GM18520 (cell line): ENCODE results near the gene RHBDD1.
A peak's percentile ranks its signal among the peaks of the same experiment; 100 is the strongest.

Experiments
- ATAC-seq: cut with Tn5 transposase; IDR thresholded peaks from one replicate; pipeline ENCODE4 v1.9.1; 2021; ENCODE audit not compliant: unreplicated experiment

RHBDD1 gene

DNA sequence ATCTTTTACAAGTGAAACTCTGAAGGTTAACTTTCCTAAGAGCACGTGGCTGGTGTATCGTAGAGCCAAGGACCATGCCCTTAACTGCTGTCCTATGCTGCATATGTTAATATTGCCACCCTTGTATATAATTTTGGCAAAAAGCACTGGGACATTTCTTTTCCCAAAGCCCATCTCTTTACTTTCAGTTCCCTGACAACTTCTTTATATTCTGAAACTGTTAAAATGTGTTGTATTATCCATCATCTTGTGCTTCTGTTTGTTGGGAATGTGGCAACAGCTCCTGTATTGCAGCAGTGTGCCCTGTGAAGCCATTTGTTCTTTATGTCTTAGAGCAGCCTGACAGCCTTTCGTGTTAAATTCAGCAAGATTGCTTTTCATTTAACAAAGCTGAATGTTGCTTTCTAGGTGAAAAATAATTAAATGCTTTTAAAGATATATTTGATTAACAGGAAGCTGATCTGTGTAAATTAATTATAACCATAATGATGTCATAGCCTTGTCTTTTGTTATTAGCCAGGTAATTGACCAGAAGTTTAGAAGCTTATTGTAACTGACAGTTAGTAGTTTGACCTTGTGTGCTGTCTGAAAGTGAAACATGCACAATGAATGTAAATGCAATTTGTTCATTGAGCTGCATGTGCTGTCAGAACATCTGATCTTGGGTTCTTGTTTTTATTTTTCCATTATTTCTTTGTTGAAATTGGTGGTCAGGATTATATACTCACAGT is 9.7 kb downstream of the RHBDD1 start:
- no peak for ATAC-seq

DNA sequence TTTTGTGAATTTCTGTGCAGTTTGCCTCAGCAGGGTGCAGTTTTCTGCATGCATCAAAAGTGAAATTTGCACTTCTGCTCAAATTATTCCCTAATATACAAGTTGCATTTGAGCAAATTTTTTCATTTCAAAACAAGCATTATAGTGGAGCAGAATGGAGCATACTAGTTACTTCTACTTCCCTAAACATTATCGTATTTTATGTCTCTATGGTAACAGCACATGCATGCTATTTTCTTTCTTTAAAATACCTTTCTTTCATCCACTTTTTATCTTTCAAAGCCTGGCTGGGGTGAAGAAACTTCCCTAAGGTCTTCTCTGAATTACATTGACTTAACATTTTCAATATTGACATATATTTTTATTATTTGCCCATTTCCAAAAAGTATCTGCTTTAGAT is 11.2 kb downstream of the RHBDD1 start:
- ATAC-seq: no peak

DNA sequence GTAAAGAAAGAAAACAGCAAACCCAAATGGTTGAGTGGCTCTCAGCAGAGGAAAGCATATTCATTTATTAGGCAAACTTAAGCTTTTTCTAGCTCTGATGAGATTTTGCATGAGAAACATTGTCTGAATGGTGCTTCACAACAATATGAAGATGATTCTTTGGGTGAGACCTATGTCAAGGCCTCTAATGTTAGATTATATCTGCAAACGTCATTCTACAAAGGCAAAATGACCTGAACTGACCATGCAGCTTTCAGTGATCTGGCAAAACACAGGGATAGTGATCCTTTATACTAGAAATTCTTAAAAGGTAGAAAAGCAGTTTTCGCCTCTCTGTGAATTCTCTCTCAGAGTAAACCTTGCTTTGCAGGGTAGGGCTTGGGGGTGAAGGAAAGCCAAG is 11.7 kb downstream of the RHBDD1 start:
- no peak for ATAC-seq

DNA sequence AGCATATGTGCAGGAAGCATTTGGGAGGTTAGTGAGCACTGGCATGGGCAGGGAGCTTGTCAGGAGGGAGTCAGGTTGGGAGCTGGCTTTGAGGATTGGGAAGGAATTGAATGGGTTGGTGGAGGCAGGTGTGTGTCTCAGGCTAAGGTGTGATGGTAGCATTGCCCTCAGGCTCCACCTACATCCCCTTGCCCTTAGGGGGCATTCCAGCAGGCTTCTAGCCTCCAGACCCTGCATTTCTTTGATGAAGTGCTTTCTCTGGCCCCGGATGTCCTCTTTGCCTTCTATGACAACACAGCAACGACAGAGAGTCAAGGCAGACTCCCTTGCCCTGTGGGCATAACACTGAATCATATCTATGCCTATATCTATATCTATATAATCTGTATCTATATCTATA is 13.5 kb downstream of the RHBDD1 start:
- ATAC-seq: no peak

DNA sequence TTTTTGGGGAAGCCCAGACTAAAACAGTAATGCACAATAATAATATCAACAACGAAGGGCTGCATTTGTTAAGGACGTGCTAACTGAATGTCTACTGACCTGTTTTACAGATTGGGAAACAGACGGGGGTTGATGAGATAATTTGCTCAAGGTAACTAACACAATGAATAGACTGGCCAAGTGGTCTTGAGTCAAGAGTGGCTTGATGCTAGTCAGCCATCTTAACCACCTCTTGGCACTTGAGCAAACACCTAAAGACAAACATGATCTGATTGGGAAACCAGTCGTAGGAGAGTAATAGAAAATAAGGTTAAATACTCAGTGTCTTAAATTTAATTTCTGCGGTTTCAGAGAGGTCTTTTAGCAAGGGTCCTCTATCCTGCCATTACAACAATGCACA is 14.2 kb downstream of the RHBDD1 start:
- no peak for ATAC-seq

DNA sequence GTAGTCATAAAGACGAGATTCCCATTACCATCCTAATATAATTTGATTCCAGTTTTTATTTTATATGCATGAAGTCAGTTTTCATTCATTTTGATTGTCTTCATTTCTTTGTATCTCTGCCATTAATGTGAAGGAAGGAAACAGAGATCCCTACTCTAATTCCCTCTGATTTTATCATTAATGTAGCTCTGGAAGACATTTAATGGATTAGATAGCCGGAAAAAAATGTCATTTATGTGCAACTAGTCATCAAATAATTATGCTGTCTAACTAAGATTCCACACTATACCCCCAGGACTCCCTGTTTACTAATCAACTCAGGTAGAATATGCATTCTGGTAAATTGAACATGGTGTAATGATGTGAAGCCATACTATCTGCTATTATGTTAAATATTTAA is 19.9 kb downstream of the RHBDD1 start:
- ATAC-seq: no peak

DNA sequence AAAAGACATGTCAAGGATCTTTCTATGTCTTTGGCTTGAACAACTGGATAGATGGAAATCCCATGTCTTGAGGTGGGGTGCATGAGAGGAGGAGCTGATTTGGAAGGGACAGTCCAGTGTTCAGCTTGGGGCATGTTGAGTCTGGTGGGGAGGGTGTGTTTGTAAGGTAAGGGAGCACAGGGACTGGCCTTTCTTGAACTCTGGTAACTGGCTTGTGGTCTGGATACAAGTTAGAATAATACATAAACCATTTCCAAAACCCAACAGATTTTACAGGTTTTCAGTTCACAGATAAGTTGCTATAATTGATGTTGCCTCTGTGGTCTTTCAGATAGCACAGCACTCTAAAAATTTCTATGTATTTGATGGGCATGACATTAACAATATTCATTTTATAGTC is 24.2 kb downstream of the RHBDD1 start:
- ATAC-seq: no peak

DNA sequence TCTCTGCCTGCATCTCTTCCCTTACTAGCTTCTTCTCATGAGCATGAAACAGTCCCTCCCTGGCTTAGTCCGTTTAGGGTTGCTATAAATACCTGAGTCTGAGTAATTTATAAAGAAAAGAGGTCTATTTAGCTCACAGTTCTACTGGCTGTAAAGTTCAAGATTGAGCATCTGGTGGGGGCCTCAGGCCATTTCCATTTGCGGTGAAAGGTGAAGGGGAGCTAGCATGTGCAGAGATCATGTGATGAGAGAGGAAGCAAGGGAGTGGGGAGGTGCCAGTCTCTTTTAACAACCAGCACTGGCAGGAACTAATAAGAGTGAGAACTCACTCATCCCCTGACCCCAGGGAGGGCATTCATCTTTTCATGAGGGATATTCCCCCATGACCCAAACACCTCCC is 26.8 kb downstream of the RHBDD1 start:
- peak; percentile 71 for ATAC-seq

DNA sequence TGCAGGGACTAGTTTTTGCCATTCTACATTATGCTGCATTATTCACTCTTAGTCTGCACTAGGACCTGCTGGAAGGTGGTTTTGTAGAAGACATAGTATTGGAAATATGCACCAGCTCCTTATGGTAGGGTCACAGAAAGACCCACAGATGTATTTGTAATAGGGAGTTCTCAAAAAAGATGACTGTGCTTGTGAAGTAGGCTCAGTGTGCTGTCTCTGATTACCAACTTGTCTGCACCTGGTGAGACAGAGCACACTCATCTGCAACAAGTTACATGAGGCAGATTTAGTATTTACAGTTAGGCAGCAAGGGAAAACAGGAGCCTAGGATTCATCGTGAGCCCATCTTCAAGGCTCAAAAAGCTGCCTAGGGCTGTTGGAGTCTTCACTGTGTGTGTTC is 29.4 kb downstream of the RHBDD1 start:
- no peak for ATAC-seq

DNA sequence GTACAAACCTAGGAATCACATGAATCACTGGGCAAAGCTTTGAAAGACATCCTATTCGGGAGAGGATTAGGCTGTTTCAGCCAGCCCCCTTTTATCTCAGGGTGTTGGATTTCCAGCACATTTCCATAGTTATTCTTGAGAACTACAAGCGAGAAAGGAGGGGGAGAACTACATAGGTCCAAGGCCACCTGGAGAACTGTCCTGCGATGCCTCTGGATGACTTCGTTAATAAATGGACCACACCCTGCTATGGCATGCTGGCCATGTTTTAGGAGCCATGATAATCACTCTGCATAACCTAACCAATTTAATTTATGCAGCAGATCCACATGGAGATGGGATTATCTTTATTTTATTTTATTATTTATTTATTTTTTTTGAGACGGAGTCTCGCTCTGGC is 29.9 kb downstream of the RHBDD1 start:
- no peak for ATAC-seq

DNA sequence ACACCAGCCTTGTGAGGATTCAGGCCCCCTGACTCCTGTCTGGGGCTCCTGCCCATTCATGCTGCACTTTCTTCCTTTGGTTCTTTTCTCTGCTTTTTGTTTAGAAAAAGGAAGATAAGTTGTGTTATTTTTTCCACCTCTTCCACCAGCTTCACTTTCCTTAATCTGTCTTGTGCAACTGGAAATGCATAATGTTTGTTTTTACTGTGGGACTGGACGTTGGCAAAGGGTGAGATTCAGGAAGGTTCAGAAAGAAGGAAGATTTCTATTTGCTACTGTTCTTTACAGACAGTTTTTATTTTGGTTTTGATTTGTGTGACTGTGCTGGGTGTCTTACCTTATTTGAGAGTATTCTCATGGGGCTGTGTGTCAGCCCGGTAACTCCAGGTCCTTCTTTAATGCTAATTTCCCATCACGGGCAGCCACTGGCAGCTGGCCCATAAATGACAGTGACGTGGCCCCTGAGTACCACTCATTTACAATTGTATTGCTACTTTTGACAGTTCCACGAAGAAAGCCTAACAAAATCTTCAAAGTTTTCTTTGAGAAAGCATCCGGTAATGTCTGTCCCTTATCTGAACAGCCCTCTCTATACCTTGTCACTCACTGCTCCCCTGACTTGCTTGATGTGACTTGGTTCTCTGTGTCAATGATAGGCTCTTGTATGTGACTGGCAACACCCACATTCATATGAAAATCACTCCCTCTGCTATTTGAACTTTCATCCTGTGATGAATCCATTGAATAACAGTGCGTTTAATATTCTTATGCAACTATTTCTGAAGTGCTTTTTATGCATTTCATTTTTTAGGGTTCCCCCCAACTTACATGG is 32.7 kb downstream of the RHBDD1 start:
- ATAC-seq: no peak

DNA sequence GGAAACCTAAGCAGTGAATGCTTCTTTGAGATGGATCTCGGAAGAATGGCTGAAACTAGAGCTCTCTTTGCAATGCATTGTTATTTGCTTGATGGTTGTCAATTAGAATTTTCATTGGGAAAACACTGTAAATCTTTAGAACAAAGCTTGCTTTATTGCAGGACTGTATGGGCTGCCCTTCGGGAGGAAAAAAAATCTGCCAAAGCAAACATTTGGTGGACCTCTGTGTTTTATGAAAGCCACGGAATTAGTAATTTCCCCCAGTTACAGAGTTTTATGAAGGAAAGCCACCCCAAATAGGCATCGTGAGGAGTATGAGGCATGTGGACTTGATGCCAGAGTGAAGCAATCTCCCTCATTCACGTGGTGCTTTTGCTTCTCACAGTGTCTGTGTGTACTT is 33.5 kb downstream of the RHBDD1 start:
- ATAC-seq: no peak

DNA sequence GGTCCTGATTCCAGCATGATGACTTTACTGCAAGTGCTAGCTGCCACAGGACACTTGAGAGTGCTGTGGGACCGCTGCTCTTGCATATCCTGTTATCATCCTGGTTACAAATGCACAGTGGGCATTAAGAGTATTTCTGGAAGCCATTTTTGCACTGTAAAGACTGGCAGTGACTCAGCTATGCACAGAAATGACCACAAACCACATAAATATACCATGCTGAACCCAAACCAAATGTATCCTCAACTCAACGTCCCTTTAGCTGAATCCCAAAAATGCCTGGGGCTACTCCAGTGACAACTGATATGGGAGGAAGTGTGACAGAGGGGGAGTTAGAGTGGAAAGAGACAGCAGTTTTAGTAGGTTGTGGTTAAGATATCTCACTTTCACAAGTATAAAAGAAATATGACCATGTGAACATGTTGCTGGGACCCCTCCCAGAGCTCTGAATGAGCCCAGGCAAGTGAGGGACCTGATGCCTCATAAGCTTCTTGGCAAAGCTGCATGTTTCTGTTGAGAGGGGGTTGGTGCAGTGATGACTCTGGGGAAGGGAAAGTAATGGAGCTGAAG is 37.3 kb downstream of the RHBDD1 start:
- no peak for ATAC-seq

DNA sequence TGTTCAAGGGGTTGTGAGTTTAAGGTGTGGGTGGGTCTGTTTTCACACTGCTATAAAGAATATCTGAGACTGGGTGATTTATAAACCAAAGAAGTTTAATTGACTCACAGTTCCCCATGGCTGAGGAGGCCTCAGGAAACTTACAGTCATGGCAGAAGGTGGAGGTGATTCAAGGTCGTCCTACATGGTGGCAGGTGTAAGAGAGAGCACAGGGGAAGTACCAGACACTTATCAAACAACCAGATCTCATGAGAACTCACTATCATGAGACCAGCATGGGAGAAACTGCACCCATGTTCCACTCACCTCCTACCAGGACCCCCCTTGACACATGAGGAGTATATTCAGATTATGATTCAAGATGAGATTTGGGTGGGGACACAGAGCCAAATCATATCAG is 38.0 kb downstream of the RHBDD1 start:
- ATAC-seq: no peak

DNA sequence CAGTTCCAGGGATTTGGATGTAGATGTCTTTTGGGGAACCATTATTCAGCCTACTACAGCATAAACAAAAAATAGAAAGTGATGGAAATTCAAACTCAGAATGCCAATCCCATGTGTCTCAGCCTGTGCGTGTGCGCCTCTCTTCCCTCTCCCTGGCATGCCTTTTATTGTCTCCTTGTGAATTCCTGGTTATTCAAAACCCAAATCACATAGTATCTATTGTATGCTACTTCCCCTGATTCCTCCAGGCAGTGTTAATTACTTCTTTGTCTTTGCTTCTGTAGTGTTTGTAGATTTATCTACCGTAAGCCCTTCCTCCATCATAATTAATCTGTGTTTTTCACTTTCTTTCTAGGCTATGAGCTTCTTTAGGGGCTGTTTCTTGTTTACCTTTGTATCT is 38.9 kb downstream of the RHBDD1 start:
- no peak for ATAC-seq

DNA sequence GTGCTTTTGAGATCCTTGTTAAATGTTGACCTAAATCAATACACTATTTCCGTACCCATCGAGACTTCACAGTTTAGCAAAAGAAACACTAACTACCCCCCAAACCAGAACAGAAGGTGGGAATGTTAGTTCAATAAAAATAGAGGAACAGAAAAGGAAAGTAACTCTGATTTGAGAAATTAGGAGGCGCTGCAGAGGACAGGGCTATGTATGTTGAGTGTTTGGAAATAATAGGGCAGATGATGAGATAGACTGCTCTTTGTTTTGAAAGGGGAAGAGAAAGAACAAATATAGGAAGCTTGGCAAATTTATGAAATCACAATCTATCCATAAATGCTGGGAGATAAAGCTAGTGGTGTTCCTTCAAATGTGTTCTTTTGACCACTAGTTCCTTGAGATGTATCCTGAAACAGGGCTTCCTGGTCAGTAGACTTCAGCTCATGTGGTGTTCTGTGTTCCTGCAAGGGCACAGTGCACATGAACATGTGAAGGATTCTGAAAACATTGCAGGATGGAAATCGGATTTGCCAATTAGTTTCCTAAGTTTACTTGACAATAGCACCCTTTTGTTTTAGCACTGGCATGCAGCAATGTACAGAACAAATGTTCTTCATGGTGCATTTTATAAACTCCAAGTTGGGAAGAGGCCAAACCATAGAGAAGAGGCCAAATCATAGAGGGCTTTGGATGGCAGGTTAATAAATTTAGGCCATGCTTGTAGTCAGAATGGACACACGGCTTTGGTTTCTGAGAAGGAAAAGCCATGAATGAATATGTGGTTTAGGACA is 39.8 kb downstream of the RHBDD1 start:
- no peak for ATAC-seq

DNA sequence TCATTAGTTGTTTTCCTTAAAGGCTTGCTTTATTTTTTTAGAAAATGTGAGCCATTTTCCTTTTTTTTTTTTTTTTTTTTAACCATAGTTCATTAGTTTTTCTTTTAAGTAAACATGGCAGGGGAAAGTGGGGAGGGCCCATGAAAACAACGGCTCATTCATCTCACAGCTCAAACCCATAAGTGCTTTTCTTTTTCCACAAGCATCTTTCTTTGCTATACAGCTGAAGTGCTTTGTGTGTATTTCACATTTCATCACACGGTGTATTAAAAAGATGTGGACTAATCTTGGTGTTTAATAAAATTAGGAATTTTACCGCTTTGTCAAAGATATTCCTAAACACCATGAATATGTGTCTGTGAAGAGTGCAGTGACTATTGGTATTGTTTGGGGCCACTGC is 41.6 kb downstream of the RHBDD1 start:
- ATAC-seq: no peak

DNA sequence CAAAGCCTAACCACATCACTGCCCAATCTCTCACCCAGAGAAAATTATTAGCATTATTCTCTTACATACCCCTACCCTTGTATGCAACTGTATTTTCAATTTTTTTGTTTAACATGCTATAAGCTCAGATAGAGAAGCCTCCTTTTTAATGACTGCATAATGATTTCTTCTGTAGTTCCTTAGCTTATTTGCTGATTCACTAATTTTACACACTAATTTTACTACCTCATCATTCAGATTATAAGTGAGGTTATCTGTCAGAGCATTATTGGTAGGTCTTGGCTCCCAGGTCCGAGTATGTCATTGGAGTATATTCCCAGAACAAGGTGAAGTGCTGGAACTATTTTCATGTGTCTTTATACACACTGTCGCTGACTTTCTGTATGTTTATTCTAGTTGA is 45.4 kb downstream of the RHBDD1 start:
- ATAC-seq: no peak

DNA sequence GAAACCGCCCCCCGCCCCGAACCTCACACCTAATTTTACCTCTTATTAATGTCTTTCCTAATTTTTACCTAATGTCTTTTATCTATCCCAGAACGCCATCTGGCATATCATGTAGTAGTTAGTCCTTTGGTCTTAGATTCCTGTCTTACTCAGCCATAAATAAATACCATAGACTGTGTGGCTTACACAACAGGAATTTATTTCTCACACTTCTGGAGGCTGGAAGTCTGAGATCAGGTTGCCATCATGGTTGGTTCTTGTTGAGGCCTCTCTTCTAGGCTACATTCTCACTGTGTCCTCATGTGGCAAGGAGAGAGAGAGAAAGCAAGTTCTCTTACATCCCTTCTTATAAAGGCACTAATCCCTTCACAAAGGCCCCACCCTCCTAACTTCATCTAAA is 46.8 kb downstream of the RHBDD1 start:
- no peak for ATAC-seq

DNA sequence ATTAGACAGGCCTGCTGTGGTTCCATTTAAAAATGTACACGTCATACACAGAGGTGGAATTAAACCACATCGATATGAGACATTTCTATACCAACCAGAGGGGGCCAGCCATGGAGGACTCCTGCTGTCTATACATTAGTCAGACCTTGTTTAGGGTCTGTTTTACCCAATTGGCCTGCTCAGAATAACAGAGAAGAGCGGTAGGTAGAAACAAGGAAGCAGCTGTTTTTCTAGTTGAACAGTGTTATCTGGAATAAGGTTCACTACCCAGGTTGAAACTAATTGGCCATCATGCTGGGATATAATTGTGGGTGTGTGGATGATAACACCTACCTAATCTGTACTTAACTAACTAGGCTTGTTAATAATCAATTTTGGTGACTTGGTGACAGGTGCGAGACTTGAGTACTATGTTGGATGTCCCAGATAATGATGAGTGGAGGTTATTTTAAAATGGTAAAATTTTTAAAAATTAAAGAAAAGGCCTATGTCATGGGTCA is 47.5 kb downstream of the RHBDD1 start:
- no peak for ATAC-seq

DNA sequence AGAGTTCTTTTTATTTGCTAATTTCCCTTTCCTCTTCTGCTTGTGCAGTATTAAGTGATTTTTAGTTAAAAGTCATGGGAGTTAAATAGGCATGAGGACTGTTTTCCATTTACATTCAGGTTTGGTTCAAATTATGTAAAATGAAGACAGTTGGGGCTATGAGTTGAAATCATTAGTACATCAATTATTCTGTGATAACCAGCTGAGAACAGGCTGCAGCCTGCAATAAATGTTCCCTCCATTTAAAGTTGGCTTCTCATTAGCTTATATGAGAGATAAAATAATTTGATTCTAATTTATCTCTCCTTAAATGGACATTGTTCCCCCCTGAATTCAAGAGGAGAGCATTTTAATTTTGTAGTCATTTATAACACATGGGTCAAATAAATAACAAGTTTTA is 48.3 kb downstream of the RHBDD1 start:
- ATAC-seq: no peak
